H1 (cell line): ENCODE data around the gene C4orf46. TPM values are rescaled to one million over a fixed set of nuclear protein-coding genes. Genes with fewer than 3 reads are reported as not detected.

ENCODE experiments used
- CTCF ChIA-PET: fragments of 300-600 bp; sonication (Branson Sonifier 250); formaldehyde crosslinking; loops from one replicate; lab custom pipeline; 2021; ENCODE audit not compliant: partially characterized antibody; lab: Charles Lee
- POLR2A ChIA-PET: fragments of 300-600 bp; sonication (Branson Sonifier 250); formaldehyde crosslinking; loops from one replicate; lab custom pipeline; 2021; ENCODE audit warnings: inconsistent platforms; ENCODE audit not compliant: partially characterized antibody; lab: Charles Lee
- DNase-seq, 2 experiments: peaks; one replicate each; pipeline versions ENCODE4 v3.0.0 to v3.0.0-alpha.2; 2010 to 2022; ENCODE audit warnings: low spot score in 2 of 2, low read depth in 1 of 2, mixed read lengths in 1 of 2
- FAIRE-seq: peaks from 2 replicates; lab custom pipeline; 2011; peaks lifted over from hg19 to GRCh38; lab: Jason Lieb, UNC
- H2AFZ ChIP-seq: 2 replicates; pipeline ENCODE4 v1.8.1; 2012; ENCODE audit warnings: low read length, inconsistent platforms
- H2AK5ac ChIP-seq: 2 replicates; pipeline ENCODE4 v1.6.1; 2013; ENCODE audit warnings: low read depth, low read length
- H2BK120ac ChIP-seq: replicated peaks from 2 replicates; pipeline ENCODE3; 2013; ENCODE audit warnings: low read depth, low read length, inconsistent platforms
- H2BK12ac ChIP-seq: 2 replicates; pipeline ENCODE4 v1.6.1; 2013; ENCODE audit warnings: low read depth, low read length
- H2BK15ac ChIP-seq: 2 replicates; pipeline ENCODE4 v1.6.1; 2013; ENCODE audit warnings: low read length
- H2BK20ac ChIP-seq: 2 replicates; pipeline ENCODE4 v1.6.1; 2013; ENCODE audit warnings: low read length
- H2BK5ac ChIP-seq: 2 replicates; pipeline ENCODE4 v1.6.1; 2013; ENCODE audit warnings: low read depth, low read length
- H3K14ac ChIP-seq: 2 replicates; pipeline ENCODE4 v1.6.1; 2013; ENCODE audit warnings: inconsistent platforms; ENCODE audit not compliant: insufficient read length
- H3K18ac ChIP-seq: 2 replicates; pipeline ENCODE4 v1.6.1; 2013; ENCODE audit warnings: low read length; ENCODE audit errors: extremely low read depth
- H3K23ac ChIP-seq: 2 replicates; pipeline ENCODE4 v1.6.1; 2013; ENCODE audit warnings: inconsistent platforms; ENCODE audit not compliant: insufficient read length
- H3K23me2 ChIP-seq: 2 replicates; pipeline ENCODE4 v1.6.1; 2013; ENCODE audit warnings: low read depth, low read length
- H3K27ac ChIP-seq: 2 replicates; pipeline ENCODE4 v1.6.1; 2011; ENCODE audit warnings: low read depth, low read length, inconsistent platforms
- H3K27me3 ChIP-seq, 4 experiments: replicated peaks in 1 of 4; 1 replicate in 1 of 4; 2 replicates in 3 of 4; pipeline versions ENCODE4 v1.6.1 to v1.8.1; 2011 to 2013; ENCODE audit warnings: low read length in 3 of 4, mild to moderate bottlenecking in 3 of 4, inconsistent platforms in 2 of 4, mixed read lengths in 2 of 4, moderate library complexity in 1 of 4; ENCODE audit not compliant: control insufficient read depth in 3 of 4, insufficient read depth in 3 of 4; ENCODE audit errors: extremely low read depth in 1 of 4
- H3K36me3 ChIP-seq, 4 experiments: 2 replicates each; pipeline versions ENCODE4 v1.6.1 to v1.8.1; 2011 to 2013; ENCODE audit warnings: mild to moderate bottlenecking in 4 of 4, low read length in 3 of 4, moderate library complexity in 2 of 4, control low read depth in 1 of 4, inconsistent platforms in 1 of 4; ENCODE audit not compliant: insufficient read depth in 4 of 4, control insufficient read depth in 2 of 4
- H3K4ac ChIP-seq: replicated peaks from 2 replicates; pipeline ENCODE3; 2013; ENCODE audit warnings: low read length, low read depth, mixed read lengths, inconsistent platforms; ENCODE audit not compliant: insufficient read length
- H3K4me1 ChIP-seq, 4 experiments: replicated peaks in 1 of 4; 1 replicate in 1 of 4; 2 replicates in 3 of 4; pipeline versions ENCODE4 v1.6.1 to v1.8.1; 2011 to 2013; ENCODE audit warnings: low read length in 3 of 4, inconsistent platforms in 2 of 4, mixed read lengths in 1 of 4; ENCODE audit not compliant: insufficient read depth in 4 of 4, control insufficient read depth in 3 of 4
- H3K4me2 ChIP-seq, 2 experiments: 2 replicates each; pipeline versions ENCODE4 v1.6.1 to v1.8.1; 2011 to 2013; ENCODE audit warnings: low read depth in 2 of 2, low read length in 2 of 2, control low read depth in 1 of 2, inconsistent platforms in 1 of 2, mild to moderate bottlenecking in 1 of 2; ENCODE audit not compliant: insufficient read depth in 1 of 2
- H3K4me3 ChIP-seq, 4 experiments: fragments of 200-600, 300-600 bp in 1 of 4; sonication (generic), shearing (Covaris generic), sonication (Bioruptor Twin) in 1 of 4; 2 replicates each; pipeline versions ENCODE4 v1.5.1 to v1.8.1; 2011 to 2016; ENCODE audit warnings: low read length in 4 of 4, low read depth in 3 of 4, control low read depth in 2 of 4, inconsistent platforms in 2 of 4, mild to moderate bottlenecking in 2 of 4, mixed read lengths in 1 of 4, moderate library complexity in 1 of 4; ENCODE audit not compliant: insufficient read depth in 2 of 4; ENCODE audit errors: extremely low read depth in 1 of 4
- H3K56ac ChIP-seq: replicated peaks from 2 replicates; pipeline ENCODE3; 2013; ENCODE audit warnings: low read depth, mild to moderate bottlenecking, mixed read lengths, low read length, inconsistent platforms; ENCODE audit not compliant: insufficient read length
- H3K79me1 ChIP-seq: 2 replicates; pipeline ENCODE4 v1.6.1; 2013; ENCODE audit warnings: low read depth, low read length, control low read depth
- H3K79me2 ChIP-seq, 2 experiments: 2 replicates each; pipeline versions ENCODE4 v1.6.1 to v1.8.1; 2012 to 2013; ENCODE audit warnings: low read length in 2 of 2, mild to moderate bottlenecking in 2 of 2, inconsistent platforms in 1 of 2; ENCODE audit not compliant: insufficient read depth in 2 of 2, control insufficient read depth in 1 of 2
- H3K9ac ChIP-seq, 4 experiments: replicated peaks in 1 of 4; 1 replicate in 1 of 4; 2 replicates in 3 of 4; pipeline versions ENCODE4 v1.6.1 to v1.8.1; 2011 to 2013; ENCODE audit warnings: low read depth in 3 of 4, low read length in 3 of 4, control low read depth in 2 of 4, mild to moderate bottlenecking in 2 of 4, moderate library complexity in 2 of 4, inconsistent platforms in 1 of 4; ENCODE audit errors: extremely low read depth in 1 of 4
- H3K9me3 ChIP-seq, 2 experiments: 2 replicates each; pipeline versions ENCODE4 v1.6.1 to v1.8.1; 2012 to 2013; ENCODE audit warnings: mild to moderate bottlenecking in 2 of 2, moderate library complexity in 2 of 2, control low read depth in 1 of 2, inconsistent platforms in 1 of 2, low read depth in 1 of 2, low read length in 1 of 2, mixed read lengths in 1 of 2; ENCODE audit not compliant: insufficient read depth in 2 of 2
- H4K20me1 ChIP-seq, 2 experiments: replicated peaks in 1 of 2; 2 replicates each; pipeline versions ENCODE3 to v1.8.1; 2011 to 2013; ENCODE audit warnings: inconsistent platforms in 2 of 2, low read length in 2 of 2, mild to moderate bottlenecking in 1 of 2; ENCODE audit not compliant: insufficient read depth in 2 of 2, control insufficient read depth in 1 of 2
- H4K5ac ChIP-seq: 2 replicates; pipeline ENCODE4 v1.6.1; 2013; ENCODE audit warnings: low read length, low read depth, mixed read lengths, inconsistent platforms; ENCODE audit not compliant: insufficient read length
- H4K8ac ChIP-seq: 2 replicates; pipeline ENCODE4 v1.8.0; 2013; ENCODE audit warnings: mild to moderate bottlenecking, moderate library complexity, low read length, inconsistent platforms; ENCODE audit not compliant: insufficient read depth; ENCODE audit errors: extremely low read depth
- H4K91ac ChIP-seq: replicated peaks from 2 replicates; pipeline ENCODE3; 2013; ENCODE audit warnings: low read length, mixed read lengths, inconsistent platforms; ENCODE audit not compliant: insufficient read length
- BRCA1 ChIP-seq: IDR thresholded peaks from 2 replicates; pipeline ENCODE4 v1.6.1; 2012; ENCODE audit warnings: low read depth, low read length, improper control_type of control experiment
- CHD1 ChIP-seq: IDR thresholded peaks from 2 replicates; pipeline ENCODE4 v1.6.1; 2012; ENCODE audit warnings: low read depth, low read length, improper control_type of control experiment
- CHD2 ChIP-seq: IDR thresholded peaks from 2 replicates; pipeline ENCODE4 v1.6.1; 2012; ENCODE audit warnings: low read length, improper control_type of control experiment
- CTBP2 ChIP-seq: IDR thresholded peaks from 2 replicates; pipeline ENCODE4 v1.7.0; 2011; ENCODE audit warnings: borderline replicate concordance, mild to moderate bottlenecking, moderate library complexity, mixed read lengths, low read length; ENCODE audit not compliant: insufficient read depth, insufficient read length
- EGR1 ChIP-seq: IDR thresholded peaks from 2 replicates; pipeline ENCODE4 v1.6.1; 2011; ENCODE audit warnings: low read depth, low read length, borderline replicate concordance
- FOSL1 ChIP-seq: IDR thresholded peaks from 2 replicates; pipeline ENCODE4 v1.6.1; 2011; ENCODE audit warnings: mild to moderate bottlenecking, low read depth, low read length, moderate library complexity; ENCODE audit not compliant: insufficient read depth
- GTF2F1 ChIP-seq: IDR thresholded peaks from 2 replicates; pipeline ENCODE4 v1.6.1; 2012; ENCODE audit warnings: low read depth, low read length, improper control_type of control experiment, borderline replicate concordance
- JUN ChIP-seq: IDR thresholded peaks from 2 replicates; pipeline ENCODE4 v1.6.1; 2011; ENCODE audit warnings: low read depth, mild to moderate bottlenecking, improper control_type of control experiment, low read length
- JUND ChIP-seq: IDR thresholded peaks from 2 replicates; pipeline ENCODE4 v1.6.1; 2011; ENCODE audit warnings: mild to moderate bottlenecking, improper control_type of control experiment, low read length
- KDM4A ChIP-seq: IDR thresholded peaks from one replicate; pipeline ENCODE4 v1.7.1; 2012; ENCODE audit warnings: low read depth, mild to moderate bottlenecking, moderate library complexity, low read length, inconsistent platforms; ENCODE audit not compliant: severe bottlenecking
- NANOG ChIP-seq: IDR thresholded peaks from 2 replicates; pipeline ENCODE4 v1.6.1; 2011; ENCODE audit warnings: low read length, low read depth, mild to moderate bottlenecking, inconsistent platforms; ENCODE audit not compliant: insufficient read depth, poor library complexity, severe bottlenecking
- POLR2AphosphoS5 ChIP-seq: IDR thresholded peaks from 2 replicates; pipeline ENCODE4 v1.6.1; 2011; ENCODE audit warnings: low read depth, low read length
- RFX5 ChIP-seq: IDR thresholded peaks from 2 replicates; pipeline ENCODE4 v1.6.1; 2011; ENCODE audit warnings: low read depth, low read length, improper control_type of control experiment, borderline replicate concordance
- RXRA ChIP-seq: IDR thresholded peaks from 2 replicates; pipeline ENCODE4 v1.6.1; 2011; ENCODE audit warnings: low read depth, mild to moderate bottlenecking, low read length, moderate library complexity; ENCODE audit not compliant: insufficient read depth
- TAF1 ChIP-seq: IDR thresholded peaks from 2 replicates; pipeline ENCODE4 v1.6.1; 2011; ENCODE audit warnings: mild to moderate bottlenecking, low read depth, low read length
- TBP ChIP-seq: IDR thresholded peaks from 2 replicates; pipeline ENCODE4 v1.6.1; 2011; ENCODE audit warnings: low read depth, low read length, improper control_type of control experiment
- WGBS, 2 experiments: shearing (Covaris generic) in 1 of 2; methylation state at CpG; one replicate each; pipeline versions ENCODE4 v1.1.6 to v1.1.7; 2013 to 2015; ENCODE audit warnings: low lambda C conversion rate in 2 of 2, mixed read lengths in 2 of 2, inconsistent platforms in 1 of 2, low coverage in 1 of 2, missing lambda C conversion rate in 1 of 2; ENCODE audit not compliant: insufficient replicate concordance in 2 of 2, insufficient coverage in 1 of 2, insufficient read length in 1 of 2; ENCODE audit errors: extremely low coverage in 1 of 2, missing lambda C conversion rate in 1 of 2; 5-methylcytosine and 5-hydroxymethylcytosine counted together
- polyA plus RNA-seq, 7 experiments: library from polyadenylated mRNA; depleted of rRNA in 3 of 7; stranded (reverse) in 5 of 7; unstranded in 2 of 7; fragments of >200 nt in 5 of 7; fragments of 200-250 nt in 2 of 7; gene quantifications; 1 replicate in 5 of 7; 2 replicates in 1 of 7; 4 replicates in 1 of 7; pipeline versions ENCODE4 v1.2.1 to v1.2.3, GENCODE V29; 2011 to 2013; ENCODE audit warnings: missing spikeins in 2 of 7, mixed read lengths in 2 of 7
- total RNA-seq: library from RNA; stranded (reverse); fragmentation: NEBNext Ultra II Directional; extraction: Animal tissue kit (Norgen Biotek cat#: 25700); gene quantifications from 2 replicates; pipeline ENCODE4 v1.2.1, GENCODE V29; 2021

C4orf46 gene
- total and polyA plus RNA-seq, 2 of the 8 experiments (the other 6 are each of a cell fraction or from before 2014, with no cell fraction given), result 19.8 to 28.6 TPM

DNA sequence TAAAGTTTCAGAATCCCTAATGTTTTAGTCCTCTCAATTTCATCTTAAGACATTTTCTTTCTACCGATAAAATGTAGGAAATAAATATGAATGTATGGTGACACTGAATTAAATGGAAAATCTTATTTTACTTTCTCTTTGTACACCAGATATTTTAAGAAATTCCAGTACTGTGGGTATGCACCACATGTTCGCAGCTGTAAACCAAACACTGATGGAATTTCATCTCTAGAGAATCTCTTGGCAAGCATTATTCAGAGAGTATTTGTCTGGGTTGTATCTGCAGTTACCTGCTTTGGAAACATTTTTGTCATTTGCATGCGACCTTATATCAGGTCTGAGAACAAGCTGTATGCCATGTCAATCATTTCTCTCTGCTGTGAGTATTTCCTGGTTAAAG, 26.9 kb downstream of the C4orf46 start:
- POLR2A ChIA-PET, result no interaction called here
- Histone ChIP-seq H3K4ac (no peak overlapping the region), H4K91ac (no peak overlapping the region), H3K4me2 (no peak overlapping the region), H3K23me2 (no peaks in the 10 kb centered on the region), H3K79me2 (no peaks in the 10 kb centered on the region), H3K9ac (no peak overlapping the region), H3K4me3 (no peak overlapping the region), H2BK5ac (no peak overlapping the region), H3K14ac (no peak overlapping the region), H3K9me3 (no peaks in the 10 kb centered on the region), H4K8ac (no peak overlapping the region), H2AK5ac (no peak overlapping the region), H2BK20ac (no peak overlapping the region), H2BK15ac (no peak overlapping the region), H3K56ac (no peak overlapping the region), H2BK12ac (no peak overlapping the region), H4K5ac (no peak overlapping the region), H3K4me1 (no peaks in the 10 kb centered on the region), H3K18ac (no peak overlapping the region), H3K36me3 (no peaks in the 10 kb centered on the region), H2BK120ac (no peak overlapping the region), H3K27me3 (no peaks in the 10 kb centered on the region), H3K23ac (no peak overlapping the region), H4K20me1 (no peaks in the 10 kb centered on the region), H3K27ac (no peak overlapping the region), H3K79me1 (no peaks in the 10 kb centered on the region), H2AFZ (no peak overlapping the region)
- TF ChIP-seq RXRA (no peak), KDM4A (no peak), NANOG (no peak), TAF1 (no peak), JUN (no peak), BRCA1 (no peak), CTBP2 (no peak), EGR1 (no peak), TBP (no peak), GTF2F1 (no peak), JUND (no peak), CHD2 (no peak), POLR2AphosphoS5 (no peak), CHD1 (no peak), RFX5 (no peak), FOSL1 (no peak)
- FAIRE-seq, result peak; percentile 24
- CTCF ChIA-PET, result interaction anchor here (1.1 to 1.6 kb wide), 5 partner anchors 9 to 389 kb away, joined by 3 to 6 read pairs (median 3); no protein-coding TSS in a partner anchor
- DNase-seq, result no peak
- 92% methylated on average over 3 of the region's 3 CpGs; no CpG with 5 or more reads in 1 of the 2 experiments for WGBS, 2 experiments
